Measurements from ENCODE around the gene RASAL2. TPM values are rescaled to one million over a fixed set of nuclear protein-coding genes. Genes with fewer than 3 reads are reported as not detected.

Gene RASAL2
- total and polyA plus RNA-seq, 2 of the 13 experiments (the other 11 are each of a cell fraction or from before 2014, with no cell fraction given): 5.4 to 5.9 TPM

DNA sequence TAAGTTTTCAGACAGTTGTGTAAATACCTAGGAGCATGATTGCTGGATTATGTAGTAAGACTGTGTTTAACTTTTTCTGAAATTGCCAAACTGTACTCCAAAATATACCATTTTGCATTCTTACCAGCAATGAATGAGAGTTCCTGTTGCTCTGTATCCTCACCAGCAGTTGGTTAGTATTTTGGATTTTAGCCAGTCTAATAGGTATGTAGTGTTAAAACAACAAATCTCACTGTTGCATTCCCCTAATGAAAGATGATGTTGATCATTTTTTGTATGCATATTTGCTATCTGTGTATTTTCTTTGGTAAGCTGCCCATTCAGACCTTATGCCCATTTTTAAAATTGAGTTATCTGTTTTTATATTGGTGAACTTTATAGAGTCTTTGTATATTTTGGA, 89.9 kb downstream of the RASAL2 start (continued):
- TF ChIP-seq, protein P1, sequence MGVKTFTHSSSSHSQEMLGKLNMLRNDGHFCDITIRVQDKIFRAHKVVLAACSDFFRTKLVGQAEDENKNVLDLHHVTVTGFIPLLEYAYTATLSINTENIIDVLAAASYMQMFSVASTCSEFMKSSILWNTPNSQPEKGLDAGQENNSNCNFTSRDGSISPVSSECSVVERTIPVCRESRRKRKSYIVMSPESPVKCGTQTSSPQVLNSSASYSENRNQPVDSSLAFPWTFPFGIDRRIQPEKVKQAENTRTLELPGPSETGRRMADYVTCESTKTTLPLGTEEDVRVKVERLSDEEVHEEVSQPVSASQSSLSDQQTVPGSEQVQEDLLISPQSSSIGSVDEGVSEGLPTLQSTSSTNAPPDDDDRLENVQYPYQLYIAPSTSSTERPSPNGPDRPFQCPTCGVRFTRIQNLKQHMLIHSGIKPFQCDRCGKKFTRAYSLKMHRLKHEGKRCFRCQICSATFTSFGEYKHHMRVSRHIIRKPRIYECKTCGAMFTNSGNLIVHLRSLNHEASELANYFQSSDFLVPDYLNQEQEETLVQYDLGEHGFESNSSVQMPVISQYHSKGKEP (CRISPR knock-in tag; IDR thresholded peaks at IDR 0.05): no peak

DNA sequence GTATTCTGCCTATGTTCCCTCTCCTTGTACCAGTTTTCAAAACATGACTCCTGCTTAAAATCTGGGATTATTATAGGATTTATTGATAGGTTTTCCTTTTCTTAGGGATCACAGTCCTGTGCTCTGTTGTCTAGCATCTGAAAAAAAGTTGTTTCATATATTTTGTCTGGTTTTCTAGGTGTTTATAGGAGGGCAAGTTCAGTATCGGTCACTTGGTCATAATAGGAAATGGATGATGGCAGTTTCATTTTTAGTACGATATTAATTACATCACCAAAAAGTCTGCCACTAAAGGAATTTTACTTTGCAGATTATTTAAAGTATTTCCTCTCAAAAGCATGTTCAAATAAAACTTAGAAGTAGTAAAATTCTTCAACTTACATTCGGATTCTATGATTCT, 94.4 kb downstream of the RASAL2 start:
- ATAC-seq (no peak), DNase-seq (ENCODE audit: low spot score) (no peak), FAIRE-seq (no peak)
- Histone ChIP-seq H3K9me3 (ENCODE audit: low read length) (no peaks in the 10 kb centered on the region), H3K4me1 (ENCODE audit: insufficient read depth, low read length) (peaks cover 4% of the 10 kb centered on the region; the same call in 1 of the 2 replicates), H3K9ac (ENCODE audit: insufficient read depth, low read depth, low read length) (no peak overlapping the region), H3K4me3 (replicated peaks in 1 of 3; ENCODE audit: insufficient read depth in 1 of 3, low read depth in 2 of 3, low read length in 3 of 3) (no peak overlapping the region), H3K27ac (ENCODE audit: extremely low read length, insufficient read depth, low read length) (no peak overlapping the region), H2AFZ (ENCODE audit: low read length) (no peak overlapping the region), H3K4me2 (ENCODE audit: low read depth, low read length) (no peak overlapping the region), H3K36me3 (replicated peaks in 1 of 2; ENCODE audit: control insufficient read depth in 1 of 2, insufficient read depth in 2 of 2, low read length in 2 of 2) (no peaks in the 10 kb centered on the region), H4K20me1 (ENCODE audit: insufficient read depth, low read length) (no peaks in the 10 kb centered on the region), H3K79me2 (ENCODE audit: insufficient read depth, low read length) (no peaks in the 10 kb centered on the region), H3K27me3 (ENCODE audit: control insufficient read depth in 1 of 2, insufficient read depth in 2 of 2, low read length in 2 of 2) (no peaks in the 10 kb centered on the region)
- intact Hi-C loops (cut with micrococcal nuclease; ENCODE audit: unreplicated experiment): no loop called here
- BruUV-seq (replicated peaks): no TSS peak
- no peak for TF ChIP-seq ZNF543 (CRISPR knock-in tag; IDR thresholded peaks at IDR 0.05)
- TF ChIP-seq, protein P1 (CRISPR knock-in tag; IDR thresholded peaks at IDR 0.05): no peak
- no peak for TF ChIP-seq TAF1 (CRISPR knock-in tag; IDR thresholded peaks at IDR 0.05)
- TF ChIP-seq MAFF (IDR thresholded peaks at IDR 0.05; ENCODE audit: low read depth, low read length): no peak
- no peak for TF ChIP-seq ZNF34 (CRISPR knock-in tag; IDR thresholded peaks at IDR 0.05; ENCODE audit: borderline replicate concordance)
- TF ChIP-seq, protein P2, sequence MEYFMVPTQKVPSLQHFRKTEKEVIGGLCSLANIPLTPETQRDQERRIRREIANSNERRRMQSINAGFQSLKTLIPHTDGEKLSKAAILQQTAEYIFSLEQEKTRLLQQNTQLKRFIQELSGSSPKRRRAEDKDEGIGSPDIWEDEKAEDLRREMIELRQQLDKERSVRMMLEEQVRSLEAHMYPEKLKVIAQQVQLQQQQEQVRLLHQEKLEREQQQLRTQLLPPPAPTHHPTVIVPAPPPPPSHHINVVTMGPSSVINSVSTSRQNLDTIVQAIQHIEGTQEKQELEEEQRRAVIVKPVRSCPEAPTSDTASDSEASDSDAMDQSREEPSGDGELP (IDR thresholded peaks at IDR 0.05; ENCODE audit: borderline replicate concordance, low read depth): no peak
- no peak for TF ChIP-seq NFIB (CRISPR knock-in tag; IDR thresholded peaks at IDR 0.05; ENCODE audit: borderline replicate concordance)
- TF ChIP-seq JDP2 (CRISPR knock-in tag; IDR thresholded peaks at IDR 0.05; ENCODE audit: borderline replicate concordance): no peak
- TF ChIP-seq DMAP1 (CRISPR knock-in tag; IDR thresholded peaks at IDR 0.05): no peak
- TF ChIP-seq, protein P3, sequence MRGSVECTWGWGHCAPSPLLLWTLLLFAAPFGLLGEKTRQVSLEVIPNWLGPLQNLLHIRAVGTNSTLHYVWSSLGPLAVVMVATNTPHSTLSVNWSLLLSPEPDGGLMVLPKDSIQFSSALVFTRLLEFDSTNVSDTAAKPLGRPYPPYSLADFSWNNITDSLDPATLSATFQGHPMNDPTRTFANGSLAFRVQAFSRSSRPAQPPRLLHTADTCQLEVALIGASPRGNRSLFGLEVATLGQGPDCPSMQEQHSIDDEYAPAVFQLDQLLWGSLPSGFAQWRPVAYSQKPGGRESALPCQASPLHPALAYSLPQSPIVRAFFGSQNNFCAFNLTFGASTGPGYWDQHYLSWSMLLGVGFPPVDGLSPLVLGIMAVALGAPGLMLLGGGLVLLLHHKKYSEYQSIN (CRISPR knock-in tag; IDR thresholded peaks at IDR 0.05; ENCODE audit: borderline replicate concordance): no peak
- 93% methylated on average over 3 of the region's 3 CpGs for WGBS (ENCODE audit: low lambda C conversion rate)
- in situ Hi-C loops (cut with HindIII; ENCODE audit: extremely low pct_ligation_motif_present, low pct_unique_long_range_greater_than_20kb): loop anchor here (10.0 kb wide), 1 partner anchor 134 kb away; no protein-coding TSS in a partner anchor
- CTCF ChIA-PET (ENCODE audit: low intra/inter-chr PET ratio, low total read pairs): interaction anchor here (2.2 kb wide), 1 partner anchor 240 kb away, joined by 8 read pairs; no protein-coding TSS in a partner anchor
- POLR2A ChIA-PET: no interaction called here

Measured in HepG2 (cell line).